Tibial artery (tissue), 4 donors: ENCODE data around the gene SCAP.
A peak's percentile ranks its signal among the peaks of the same experiment; 100 is the strongest.

ENCODE experiments used
- DNase-seq, 2 donors: peaks; one replicate each; pipeline ENCODE4 v3.0.0-alpha.2; 2019
- H3K27ac ChIP-seq, 2 donors: fragments of 200-600 bp; sonication (generic) in 1 of 2; 1 replicate in 1 of 2; 2 replicates in 1 of 2; pipeline ENCODE4 v1.5.1; 2018 to 2019; ENCODE audit warnings: mild to moderate bottlenecking in 1 of 2
- H3K27me3 ChIP-seq, 2 donors: fragments of 200-600 bp; sonication (generic) in 1 of 2; one replicate each; pipeline versions ENCODE4 v1.5.1 to v1.6.0; 2016 to 2019
- H3K36me3 ChIP-seq, 3 donors: fragments of 200-600 bp; sonication (generic) in 2 of 3; one replicate each; pipeline ENCODE4 v1.5.1; 2016 to 2019; ENCODE audit warnings: mild to moderate bottlenecking in 2 of 3
- H3K4me1 ChIP-seq, 4 donors: fragments of 200-600 bp; sonication (generic) in 2 of 4; 1 replicate in 3 of 4; 2 replicates in 1 of 4; pipeline ENCODE4 v1.5.1; 2016 to 2019
- H3K4me3 ChIP-seq, 2 donors: fragments of 200-600 bp; sonication (generic) in 1 of 2; 1 replicate in 1 of 2; 2 replicates in 1 of 2; pipeline ENCODE4 v1.5.1; 2018 to 2019; ENCODE audit warnings: mild to moderate bottlenecking in 2 of 2
- H3K9me3 ChIP-seq, 3 donors: fragments of 200-600 bp; sonication (generic) in 1 of 3; one replicate each; pipeline ENCODE4 v1.5.1; 2016 to 2019
- intact Hi-C: fragments of 100-400 bp; cut with DNase I; formaldehyde crosslinking; loops from one replicate; pipeline ENCODE4 v1.15.0; 2023; ENCODE audit warnings: low total_unique reads
- TF ChIP-seq, protein P1 (sequence below), 2 experiments: fragments of 200-600 bp in 1 of 2; fragments of 450-650 bp in 1 of 2; IDR thresholded peaks; one replicate each; pipeline ENCODE4 v1.5.1; 2017 to 2019; ENCODE audit warnings: antibody characterized with exemption in 2 of 2, mild to moderate bottlenecking in 1 of 2, moderate library complexity in 1 of 2

The SCAP gene

DNA sequence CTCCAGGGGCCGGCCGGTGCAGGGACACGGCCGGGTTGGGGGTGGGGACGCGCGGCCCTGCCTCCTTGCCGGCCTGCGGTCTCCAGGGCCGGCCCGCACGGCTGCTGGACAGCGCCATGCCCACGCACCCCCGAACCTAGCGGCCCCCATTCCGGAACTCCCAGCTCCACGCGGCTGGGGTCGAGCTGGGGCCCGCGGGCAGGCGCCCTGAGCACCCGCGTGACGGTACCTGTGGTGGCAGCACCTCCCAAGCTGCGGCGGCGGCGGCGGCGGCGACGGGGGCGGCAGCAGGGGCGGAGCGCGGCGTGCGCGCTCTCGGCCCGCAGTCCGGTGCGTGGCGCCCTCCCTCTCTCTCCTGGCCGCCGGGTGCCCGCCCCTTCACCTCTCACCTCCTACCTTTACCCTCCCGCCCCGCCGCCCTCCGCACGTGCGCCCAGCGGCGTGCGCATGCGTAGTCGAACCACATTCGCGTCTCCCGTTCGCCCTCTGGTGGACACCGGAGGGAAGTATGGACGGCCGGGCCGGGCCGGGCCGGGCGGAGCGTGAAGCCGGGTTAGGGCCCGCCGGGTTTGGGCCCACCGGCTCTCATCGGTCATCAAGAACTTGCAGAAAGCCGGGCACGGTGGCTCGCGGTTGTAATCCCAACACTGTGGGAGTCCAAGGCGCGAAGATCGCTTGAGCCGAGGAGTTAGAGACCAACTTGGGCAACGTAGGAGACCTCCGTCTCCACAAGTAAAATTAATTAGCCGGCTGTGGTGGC is at the start of gene SCAP:
SCAP (minus strand) TSS at position 372 of the 760 bp plus-strand sequence. CDS start 32,948 bp downstream, outside the sequence.
- peak; percentile 93 to 96 for DNase-seq
- intact Hi-C loops: loop anchor here (2.0 kb wide), 1 partner anchor 53 kb away; no protein-coding TSS in a partner anchor
- TF ChIP-seq, protein P1, sequence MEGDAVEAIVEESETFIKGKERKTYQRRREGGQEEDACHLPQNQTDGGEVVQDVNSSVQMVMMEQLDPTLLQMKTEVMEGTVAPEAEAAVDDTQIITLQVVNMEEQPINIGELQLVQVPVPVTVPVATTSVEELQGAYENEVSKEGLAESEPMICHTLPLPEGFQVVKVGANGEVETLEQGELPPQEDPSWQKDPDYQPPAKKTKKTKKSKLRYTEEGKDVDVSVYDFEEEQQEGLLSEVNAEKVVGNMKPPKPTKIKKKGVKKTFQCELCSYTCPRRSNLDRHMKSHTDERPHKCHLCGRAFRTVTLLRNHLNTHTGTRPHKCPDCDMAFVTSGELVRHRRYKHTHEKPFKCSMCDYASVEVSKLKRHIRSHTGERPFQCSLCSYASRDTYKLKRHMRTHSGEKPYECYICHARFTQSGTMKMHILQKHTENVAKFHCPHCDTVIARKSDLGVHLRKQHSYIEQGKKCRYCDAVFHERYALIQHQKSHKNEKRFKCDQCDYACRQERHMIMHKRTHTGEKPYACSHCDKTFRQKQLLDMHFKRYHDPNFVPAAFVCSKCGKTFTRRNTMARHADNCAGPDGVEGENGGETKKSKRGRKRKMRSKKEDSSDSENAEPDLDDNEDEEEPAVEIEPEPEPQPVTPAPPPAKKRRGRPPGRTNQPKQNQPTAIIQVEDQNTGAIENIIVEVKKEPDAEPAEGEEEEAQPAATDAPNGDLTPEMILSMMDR (IDR thresholded peaks at IDR 0.05): peak; percentile 90 to 99
- Histone ChIP-seq H3K4me3 (peak within 1 kb of the TSS; percentile 81), H3K27ac (peak within 1 kb of the TSS; percentile 76 to 84), H3K4me1 (peaks cover 4 to 29% (median 22%) of the 10 kb centered on the region in 4 donors), H3K9me3 (no peaks in the 10 kb centered on the region), H3K36me3 (no peaks in the 10 kb centered on the region), H3K27me3 (no peaks in the 10 kb centered on the region)

DNA sequence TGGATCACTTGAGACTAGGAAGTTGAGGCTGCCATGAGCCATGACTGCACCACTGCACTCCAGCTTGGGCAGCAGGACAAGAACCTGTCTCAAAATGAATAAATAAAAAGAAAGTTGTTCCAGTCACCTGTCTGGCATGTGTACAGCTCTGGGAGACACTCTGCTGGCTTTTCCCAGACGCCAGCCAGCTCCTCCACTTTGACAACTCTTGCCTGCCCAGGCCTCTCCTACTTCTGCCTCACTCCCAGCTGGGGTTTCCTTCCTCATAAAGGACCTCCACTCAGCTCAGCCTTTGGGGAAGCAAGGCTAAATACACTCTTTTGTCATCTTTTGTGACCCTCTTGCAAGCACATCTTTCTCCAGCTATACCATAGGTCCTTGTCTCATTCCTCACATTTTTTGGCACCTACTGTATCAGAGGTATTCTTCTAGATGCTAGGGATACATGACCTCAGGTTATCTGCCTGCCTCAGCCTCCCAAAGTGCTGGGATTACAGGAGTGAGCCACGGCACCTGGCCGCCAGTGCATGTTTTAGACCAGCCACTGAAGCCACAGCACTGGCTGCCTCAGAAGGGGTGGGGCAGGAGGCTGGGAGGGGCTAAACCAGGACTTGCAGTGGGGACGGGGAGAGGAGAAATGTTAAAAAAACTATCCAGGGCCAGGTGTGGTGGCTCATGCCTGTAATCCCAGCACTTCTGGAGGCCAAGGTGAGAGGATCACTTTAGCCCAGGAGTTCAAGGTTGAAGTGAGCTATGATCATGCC is 47.8 kb upstream of the SCAP start:
- Histone ChIP-seq H3K9me3 (no peaks in the 10 kb centered on the region), H3K4me1 (peaks cover 0 to 8% (median 2%) of the 10 kb centered on the region in 4 donors), H3K36me3 (no peaks in the 10 kb centered on the region), H3K27ac (no peak overlapping the region), H3K27me3 (no peaks in the 10 kb centered on the region), H3K4me3 (no peak overlapping the region)
- DNase-seq: no peak
- intact Hi-C loops: loop anchor here (2.0 kb wide), 1 partner anchor 265 kb away; no protein-coding TSS in a partner anchor
- TF ChIP-seq, protein P1 (IDR thresholded peaks at IDR 0.05): no peak

DNA sequence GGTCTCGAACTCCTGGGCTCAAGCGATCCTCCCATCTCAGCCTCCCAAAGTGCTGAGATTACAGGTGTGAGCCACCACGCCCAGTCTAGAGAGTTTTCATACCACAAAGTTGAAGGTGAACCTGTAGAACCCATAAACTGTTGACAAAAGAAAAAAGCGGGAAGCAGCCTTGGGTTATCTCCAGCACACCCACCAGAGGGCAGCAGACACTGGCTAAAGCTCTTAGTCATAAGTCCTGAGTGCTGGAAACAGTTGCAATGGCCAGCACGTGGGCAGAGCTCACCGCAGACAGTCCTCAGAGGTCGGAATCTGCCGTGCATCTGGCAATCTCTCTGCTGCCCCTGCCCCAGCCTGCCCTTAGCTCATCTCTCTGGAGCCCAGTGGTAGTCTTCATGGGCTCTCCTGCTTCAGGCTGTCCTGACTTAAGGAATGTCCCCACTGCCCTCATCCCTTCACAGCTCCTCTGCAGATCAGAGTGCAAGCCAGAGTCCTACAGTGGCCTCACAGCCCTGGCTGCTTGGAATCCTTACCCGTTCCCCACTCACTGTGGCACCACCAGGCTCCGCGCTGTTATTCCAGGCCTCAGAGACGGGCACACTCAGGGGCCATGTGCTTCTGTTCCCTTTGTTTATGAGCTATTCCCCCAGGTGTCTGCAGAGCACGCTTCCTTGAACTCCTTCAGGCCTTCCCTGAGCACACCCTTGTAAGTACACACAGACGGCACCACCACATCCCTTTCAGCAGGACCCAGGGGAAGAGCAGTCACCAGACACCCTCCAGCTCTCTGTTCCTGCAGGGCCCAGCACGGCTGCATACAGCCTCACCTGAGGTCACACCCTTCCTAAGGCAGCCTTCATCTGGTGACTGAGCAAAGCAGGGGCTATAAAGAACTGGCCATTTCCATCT is 46.6 kb upstream of the SCAP start:
- no peak overlapping the region for H3K4me3 ChIP-seq
- no peaks in the 10 kb centered on the region for H3K36me3 ChIP-seq
- H3K27me3 ChIP-seq: no peaks in the 10 kb centered on the region
- intact Hi-C loops: loop anchor here (2.0 kb wide), 1 partner anchor 266 kb away; no protein-coding TSS in a partner anchor
- peak; percentile 77 to 87 for DNase-seq
- TF ChIP-seq, protein P1 (IDR thresholded peaks at IDR 0.05): peak; percentile 85 to 95
- no peak overlapping the region for H3K27ac ChIP-seq
- no peaks in the 10 kb centered on the region for H3K9me3 ChIP-seq
- peaks cover 0 to 8% (median 2%) of the 10 kb centered on the region in 4 donors for H3K4me1 ChIP-seq

DNA sequence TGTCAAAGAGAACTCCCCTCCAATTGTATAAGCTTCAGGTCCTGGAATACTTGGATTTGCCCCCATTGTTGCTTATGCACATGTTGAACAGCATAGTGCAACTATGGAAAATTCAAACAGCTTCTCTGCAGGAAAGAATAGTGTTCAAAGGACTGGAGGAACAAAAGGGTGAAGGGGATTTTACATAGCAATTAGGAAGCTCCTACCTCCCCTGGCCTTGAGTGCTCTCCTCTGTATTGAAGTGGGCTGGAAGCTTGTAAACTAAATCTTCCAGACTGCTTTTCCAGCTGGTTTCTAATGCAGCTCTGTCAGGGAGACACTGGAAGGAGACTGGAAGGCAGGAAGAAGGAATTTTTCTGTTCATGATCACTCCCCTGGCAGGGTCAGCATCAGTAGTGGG is 45.0 kb upstream of the SCAP start:
- Histone ChIP-seq H3K36me3 (no peaks in the 10 kb centered on the region), H3K4me3 (no peak overlapping the region), H3K4me1 (peaks cover 0 to 8% (median 2%) of the 10 kb centered on the region in 4 donors), H3K27ac (no peak overlapping the region), H3K9me3 (no peaks in the 10 kb centered on the region), H3K27me3 (no peaks in the 10 kb centered on the region)
- intact Hi-C loops: no loop called here
- TF ChIP-seq, protein P1 (IDR thresholded peaks at IDR 0.05): no peak
- DNase-seq: no peak

DNA sequence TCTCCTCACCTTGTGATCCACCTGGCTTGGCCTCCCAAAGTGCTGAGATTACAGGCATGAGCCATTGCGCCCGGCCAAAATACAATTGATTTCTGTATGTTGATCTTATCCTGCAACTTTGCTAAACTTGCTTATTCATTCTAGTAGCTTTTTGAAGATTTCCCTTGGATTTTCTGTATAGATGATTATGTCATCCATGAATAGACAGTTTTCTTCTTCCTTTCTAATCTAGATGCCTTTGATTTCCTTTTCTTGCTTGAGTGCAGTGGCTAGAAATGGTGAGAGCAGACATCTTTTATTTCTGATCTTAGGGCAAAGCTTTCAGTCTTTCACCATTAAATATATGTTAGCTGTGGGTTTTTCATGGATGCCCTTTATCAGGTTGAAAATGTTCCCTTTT is 42.2 kb upstream of the SCAP start:
- Histone ChIP-seq H3K36me3 (no peaks in the 10 kb centered on the region), H3K9me3 (no peaks in the 10 kb centered on the region), H3K4me3 (no peak overlapping the region), H3K4me1 (peaks cover 0 to 10% (median 2%) of the 10 kb centered on the region in 4 donors), H3K27ac (no peak overlapping the region), H3K27me3 (no peaks in the 10 kb centered on the region)
- intact Hi-C loops: no loop called here
- TF ChIP-seq, protein P1 (IDR thresholded peaks at IDR 0.05): no peak
- DNase-seq: no peak
